Stimulated activated CD8-positive, alpha-beta memory T cell treated with anti-CD3 and anti-CD28 coated beads, Interleukin-4, amount 100 ng/mL, for 4 hours (primary cell): ENCODE results near the gene ST6GALNAC2.
A peak's percentile ranks its signal among the peaks of the same experiment; 100 is the strongest.
"Not testable (repeated sequence)": the region's sequence is repeated elsewhere in the genome, so short reads cannot be mapped to it uniquely, and the experiment has no call there.

Experiments
- DNase-seq, 2 donors: peaks; one replicate each; pipeline ENCODE4 v3.0.0-alpha.2; 2020; ENCODE audit warnings: low read depth in 2 of 2, low spot score in 1 of 2

The ST6GALNAC2 gene

GRCh38 chr17:76570877-76571471 lies 14.7 kb downstream of the ST6GALNAC2 start:
- DNase-seq = no peak

DNA sequence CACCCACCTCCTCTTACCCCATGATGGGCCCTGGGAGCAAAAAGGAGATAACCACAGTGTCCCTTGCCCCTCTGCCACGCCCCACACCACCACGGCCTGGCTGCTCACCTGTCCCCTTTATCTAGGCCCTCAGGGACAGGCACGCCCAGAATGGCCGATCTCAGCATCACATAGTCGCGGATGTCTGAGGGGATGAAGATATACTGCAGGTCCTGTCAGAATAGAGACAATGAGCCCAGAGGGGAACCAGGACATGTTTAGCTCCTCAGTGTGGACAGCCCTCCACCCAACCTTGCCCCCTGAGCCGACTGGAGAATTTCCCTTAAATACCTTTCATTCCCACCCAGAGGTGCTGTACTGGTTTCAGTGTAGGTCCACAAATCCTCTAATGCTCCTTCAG lies 15.2 kb downstream of the ST6GALNAC2 start:
- no peak for DNase-seq

- no peak for DNase-seq
Measured at GRCh38 chr17:76569607-76570279, 15.9 kb downstream of the ST6GALNAC2 start.

DNA sequence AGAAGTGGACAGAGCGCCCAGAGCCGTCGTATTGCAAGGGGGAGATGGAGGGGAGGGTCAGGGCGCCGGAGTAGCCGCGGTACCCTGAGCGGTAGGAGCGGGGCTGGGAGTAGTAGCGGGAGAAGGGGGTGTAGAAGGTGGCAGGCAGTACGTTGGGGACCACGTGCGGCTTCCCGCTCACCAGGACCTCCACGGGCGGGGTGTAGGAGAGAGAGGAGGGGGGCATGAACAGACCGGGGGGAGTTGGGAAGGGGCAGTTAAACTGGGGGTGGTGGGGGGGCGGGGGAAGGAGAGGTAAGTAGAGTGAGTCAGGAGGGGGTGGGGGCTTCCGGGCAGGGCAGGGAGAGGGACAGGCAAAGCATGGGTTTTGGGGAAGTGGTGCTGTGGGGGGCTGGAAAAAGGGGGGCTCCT lies 16.8 kb downstream of the ST6GALNAC2 start:
- DNase-seq = no peak

DNA sequence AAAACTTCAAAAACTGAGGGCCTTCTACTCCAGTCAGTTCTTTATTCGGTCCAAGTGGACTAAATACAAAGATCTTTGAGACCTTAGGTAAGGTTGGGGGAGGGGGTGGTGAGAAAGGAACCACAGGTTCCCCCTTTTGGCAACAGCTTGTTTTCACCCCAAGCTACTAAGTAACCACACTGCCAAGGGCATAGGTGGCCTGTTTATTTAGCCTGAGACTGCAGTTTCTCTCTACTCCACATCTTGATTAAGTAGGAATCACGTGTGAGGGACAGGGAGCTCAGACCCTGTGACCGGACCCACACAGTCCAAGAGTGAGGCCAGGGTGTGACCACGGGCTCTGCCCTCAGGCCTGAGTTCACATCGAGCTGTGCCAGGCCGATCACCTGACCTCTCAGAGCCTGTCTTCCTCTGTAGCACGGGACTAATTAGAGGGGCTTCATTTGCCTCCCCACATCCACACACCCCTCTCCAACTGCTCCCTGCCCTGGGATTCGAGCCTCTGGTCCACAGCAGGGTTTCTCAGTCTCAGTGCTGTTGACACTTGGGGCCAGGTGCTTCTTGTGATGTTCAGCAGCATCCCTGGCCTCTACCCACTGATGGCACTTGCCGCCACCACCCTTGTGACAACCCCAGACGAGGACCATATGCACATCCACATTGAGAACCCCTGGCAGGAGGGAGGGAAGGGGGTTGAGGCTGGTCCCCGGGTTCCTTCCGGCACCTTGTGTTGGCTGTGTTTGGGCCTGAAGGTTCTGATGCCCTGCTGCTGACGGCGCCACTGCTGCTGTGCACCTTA lies 17.8 kb downstream of the ST6GALNAC2 start:
- no peak for DNase-seq

DNA sequence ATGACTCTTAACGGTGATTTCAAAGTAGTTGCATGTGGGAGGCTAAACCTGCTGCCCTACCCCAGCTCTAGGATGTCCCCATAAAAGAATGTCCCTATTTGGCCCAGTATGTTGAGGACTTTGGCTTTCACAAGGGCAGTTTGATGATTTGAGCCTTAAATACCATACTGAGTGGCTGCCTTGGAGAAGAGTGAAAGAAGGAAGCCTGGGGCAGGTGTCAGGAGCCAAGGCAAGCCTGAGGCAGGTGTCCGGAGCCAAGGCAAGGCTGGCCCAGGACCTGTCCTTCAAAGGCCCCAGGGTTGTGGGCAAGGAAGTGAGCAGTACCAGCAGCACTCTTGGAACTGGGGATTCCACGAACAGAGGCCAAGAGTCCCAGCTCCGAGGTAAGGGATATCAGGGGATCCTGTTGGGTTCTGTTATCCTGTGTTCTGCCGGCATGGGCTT lies 18.6 kb downstream of the ST6GALNAC2 start:
- no peak for DNase-seq

- DNase-seq = no peak
Measured at GRCh38 chr17:76566613-76566943, 19.1 kb downstream of the ST6GALNAC2 start.

DNA sequence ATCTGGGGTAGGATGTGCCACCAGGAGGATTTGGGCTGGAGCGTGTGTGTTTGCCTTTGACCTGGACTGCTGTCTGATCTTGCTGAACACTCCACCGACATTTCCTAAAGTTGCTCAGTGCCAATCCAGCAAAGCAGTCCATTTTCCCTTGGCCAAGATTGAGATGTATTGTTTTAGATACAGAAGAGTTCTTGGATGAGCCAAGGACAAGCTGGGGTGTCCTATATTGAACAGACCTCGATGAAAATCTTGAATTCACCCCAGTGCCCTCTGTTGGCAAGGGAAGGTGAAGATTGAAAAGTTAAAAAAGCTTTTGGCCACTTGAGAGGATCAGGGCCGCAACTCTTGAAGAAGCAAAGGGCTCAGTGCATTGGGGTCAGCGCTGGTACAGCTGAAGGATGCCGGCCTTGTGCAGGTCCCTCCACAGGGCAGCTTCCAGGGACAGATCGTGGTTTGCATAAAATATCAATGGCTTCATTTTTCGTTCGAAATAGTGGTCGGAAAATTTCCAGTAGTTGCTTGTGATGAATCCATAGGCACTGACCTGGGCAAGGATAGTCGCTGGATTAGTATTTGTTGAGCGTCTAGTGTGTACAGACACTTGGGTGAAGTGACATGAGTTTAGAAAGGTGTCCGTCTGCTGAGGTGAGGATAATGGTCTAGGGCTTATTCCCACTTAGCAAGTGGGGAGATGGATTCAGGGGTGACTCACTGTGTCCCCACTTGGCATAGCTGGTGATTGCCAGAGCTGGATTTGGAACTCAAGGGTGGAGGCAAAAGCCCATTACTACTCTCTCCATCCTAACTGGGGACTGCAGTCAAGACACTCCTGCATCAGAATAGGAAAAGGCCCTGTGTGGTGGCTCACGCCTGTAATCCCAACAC lies 19.7 kb downstream of the ST6GALNAC2 start:
- no peak for DNase-seq

DNA sequence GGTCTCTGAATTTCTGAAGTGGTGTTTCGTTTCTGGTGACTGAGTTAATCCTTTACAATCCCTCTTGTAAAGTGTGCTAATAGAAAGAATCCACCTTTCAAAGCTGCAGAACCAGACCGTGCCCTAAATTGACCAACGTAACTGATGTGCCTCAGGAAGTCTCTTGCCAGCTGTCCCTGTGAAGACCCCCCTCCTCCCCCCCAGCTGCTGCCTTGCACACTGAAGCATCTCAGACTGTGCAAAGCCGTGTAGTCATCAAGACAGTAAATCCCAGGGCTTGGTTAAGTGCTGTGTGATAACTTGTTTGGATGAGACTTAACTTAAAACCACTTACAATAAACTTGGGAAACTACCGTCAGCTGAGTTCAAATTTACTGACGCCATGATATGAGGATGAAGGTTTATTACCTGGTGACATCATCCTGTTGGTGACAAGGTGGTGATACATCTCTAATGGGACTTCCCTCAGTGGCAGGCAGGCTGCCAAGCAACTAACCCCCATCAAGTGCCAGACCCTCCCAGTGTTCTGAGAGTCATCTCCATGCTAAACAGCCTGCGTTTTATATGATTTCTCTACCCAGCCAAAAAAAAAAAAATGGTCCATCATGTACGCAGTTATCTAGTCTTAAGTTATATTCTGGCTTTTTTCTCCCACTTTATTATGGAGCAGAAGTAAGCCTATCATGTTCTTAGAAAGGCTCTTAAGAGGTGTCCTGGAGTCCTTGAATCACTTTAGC lies 20.5 kb downstream of the ST6GALNAC2 start:
- DNase-seq = not testable (repeated sequence)

GRCh38 chr17:76563359-76563758 lies 22.3 kb downstream of the ST6GALNAC2 start:
- not testable (repeated sequence) for DNase-seq

DNA sequence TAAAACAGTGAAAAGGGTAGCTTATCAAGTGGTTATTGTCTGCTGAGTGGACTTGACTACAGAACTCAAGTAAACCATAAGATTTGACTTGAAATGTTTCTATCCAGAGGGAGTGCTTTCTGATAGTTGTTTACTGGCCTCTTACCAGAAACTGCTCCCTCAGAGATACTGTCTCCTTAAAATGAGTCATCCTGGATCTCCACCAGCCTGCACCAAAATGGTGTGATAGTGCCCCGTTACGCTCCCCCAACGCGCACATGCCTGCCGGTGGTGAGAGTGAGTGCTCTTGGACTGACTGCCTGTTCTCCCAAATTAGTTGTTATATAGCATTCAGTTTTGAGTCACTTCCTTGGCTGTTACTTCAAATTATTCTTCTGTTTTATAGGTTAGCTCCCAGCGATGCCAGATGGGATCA lies 22.9 kb downstream of the ST6GALNAC2 start:
- DNase-seq = no peak

- DNase-seq = no peak
Measured at GRCh38 chr17:76561799-76562268, 23.8 kb downstream of the ST6GALNAC2 start.

DNA sequence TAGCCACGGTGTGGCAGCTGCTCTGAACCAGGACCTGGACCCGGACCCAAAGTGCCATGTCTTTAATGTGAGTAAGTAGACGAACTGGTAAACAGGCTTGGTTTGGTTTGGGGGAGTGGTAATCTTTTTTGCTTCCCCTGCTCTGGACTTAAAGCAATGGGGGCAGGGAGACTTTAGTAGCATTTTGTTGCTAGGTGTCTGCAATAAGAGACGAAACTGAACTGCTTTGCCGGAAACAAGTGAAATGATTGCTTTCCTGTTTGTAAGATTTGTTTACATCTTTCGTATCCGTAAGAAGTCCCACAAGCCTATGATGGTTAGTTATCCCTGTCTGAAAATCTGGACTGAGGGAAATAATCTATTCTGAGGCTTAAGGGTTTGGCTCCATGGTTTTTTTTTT lies 24.3 kb downstream of the ST6GALNAC2 start:
- DNase-seq = no peak

DNA sequence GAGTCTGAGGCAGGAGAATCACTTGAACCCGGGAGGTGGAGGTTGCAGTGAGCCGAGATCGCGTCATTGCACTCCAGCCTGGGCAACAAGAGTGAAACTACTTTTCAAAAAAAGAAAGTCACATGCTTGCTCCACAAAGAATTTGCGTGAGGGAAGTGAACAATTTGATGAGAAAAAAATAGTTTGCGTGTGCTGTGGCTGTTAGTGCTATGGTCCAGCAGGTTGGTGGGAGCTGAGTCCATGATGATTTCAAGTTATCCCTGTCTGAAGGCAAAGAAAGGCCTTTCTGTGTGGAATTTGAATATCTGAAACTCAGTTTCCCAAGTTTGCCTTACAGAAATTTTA lies 24.8 kb downstream of the ST6GALNAC2 start:
- DNase-seq = no peak

GRCh38 chr17:76560036-76560876 lies 25.4 kb downstream of the ST6GALNAC2 start:
- no peak for DNase-seq

DNA sequence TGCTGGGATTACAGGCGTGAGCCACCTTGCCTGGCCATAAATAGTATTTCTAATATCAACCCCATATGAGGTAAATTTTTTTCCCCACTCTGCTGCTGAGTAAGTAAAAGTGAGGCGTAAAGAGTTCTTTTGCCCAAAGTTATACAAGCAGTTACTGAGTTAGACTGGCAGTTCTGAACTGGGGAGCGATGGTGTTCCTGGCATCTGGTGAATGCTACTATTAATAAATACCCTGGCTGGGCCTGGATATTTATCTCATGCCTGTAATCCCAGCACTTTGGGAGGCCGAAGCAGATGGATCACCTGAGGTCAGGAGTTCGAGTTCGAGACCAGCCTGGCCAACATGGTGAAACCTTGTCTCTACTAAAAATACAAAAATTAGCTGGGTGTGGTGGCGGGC lies 26.2 kb downstream of the ST6GALNAC2 start:
- DNase-seq = not testable (repeated sequence)

- no peak for DNase-seq
Measured at GRCh38 chr17:76558198-76559095, 27.2 kb downstream of the ST6GALNAC2 start.

DNA sequence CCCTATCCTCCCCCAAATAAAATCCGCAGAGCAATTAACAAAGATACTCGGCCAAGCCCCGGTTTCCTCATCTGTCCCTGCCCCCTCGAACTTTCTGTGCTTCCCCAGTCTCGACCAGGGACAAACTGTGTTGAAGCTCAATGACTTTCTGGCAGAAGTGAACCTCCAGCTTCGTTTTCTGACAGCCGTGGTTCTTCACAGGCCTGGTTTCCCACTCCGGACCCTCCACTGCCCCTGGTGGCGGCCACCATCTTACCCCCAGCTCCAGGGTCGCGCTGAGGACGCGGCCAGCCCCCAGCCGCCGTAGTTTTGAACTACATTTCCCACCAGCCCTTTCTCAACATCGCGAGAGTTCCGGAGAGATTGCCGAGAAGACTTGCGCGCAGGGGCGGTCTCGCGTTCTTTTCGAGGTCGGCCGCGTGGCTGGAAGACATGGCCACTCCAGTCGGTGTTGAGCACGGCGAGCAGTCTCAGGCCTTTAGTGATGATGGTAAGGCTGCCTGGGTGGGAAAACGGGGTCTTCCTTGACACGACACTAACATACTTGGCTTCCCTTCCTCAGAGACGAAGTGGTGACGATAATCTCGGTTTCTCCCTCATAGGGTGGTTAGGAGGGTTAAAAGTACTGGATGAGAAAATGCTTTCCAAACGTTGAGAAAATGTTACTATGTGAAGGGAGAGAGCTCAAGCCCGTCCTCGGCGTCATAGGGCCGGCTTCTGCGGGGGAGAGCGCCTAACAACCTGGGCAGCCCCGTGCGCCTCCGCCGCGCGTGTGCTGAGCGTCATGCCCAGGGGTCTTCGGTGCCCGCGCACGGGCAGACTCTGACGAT lies 28.1 kb downstream of the ST6GALNAC2 start:
- DNase-seq = peak; percentile 84 to 86
